Stimulated activated CD4-positive, alpha-beta T cell treated with anti-CD3 and anti-CD28 coated beads, TNF-alpha, amount 100 ng/mL, for 48 hours (primary cell): Measurements from ENCODE around the gene BEST1.
"Not testable (repeated sequence)": the region's sequence is repeated elsewhere in the genome, so short reads cannot be mapped to it uniquely, and the experiment has no call there.

Source experiments
- DNase-seq, 3 donors: peaks; one replicate each; pipeline ENCODE4 v3.0.0-alpha.2; 2020; ENCODE audit warnings: low read depth in 3 of 3

The BEST1 gene

GRCh38 chr11:61978703-61979661 lies 28.8 kb downstream of the BEST1 start:
- no peak for DNase-seq

GRCh38 chr11:61980783-61981541 lies 30.8 kb downstream of the BEST1 start:
- DNase-seq = no peak

- DNase-seq = no peak
Observed at GRCh38 chr11:61983419-61983818, 33.3 kb downstream of the BEST1 start.

- no peak for DNase-seq
Observed at GRCh38 chr11:61985869-61986268, 35.7 kb downstream of the BEST1 start.

GRCh38 chr11:61994981-61995380 lies 44.8 kb downstream of the BEST1 start:
- no peak for DNase-seq

GRCh38 chr11:61996933-61997332 lies 46.8 kb downstream of the BEST1 start:
- no peak for DNase-seq

- no peak for DNase-seq
Observed at GRCh38 chr11:61999141-61999975, 49.2 kb downstream of the BEST1 start.

- DNase-seq = no peak
Observed at GRCh38 chr11:62000539-62001446, 50.6 kb downstream of the BEST1 start.

- no peak for DNase-seq
Observed at GRCh38 chr11:62001450-62002191, 51.5 kb downstream of the BEST1 start.

GRCh38 chr11:62002283-62002682 lies 52.1 kb downstream of the BEST1 start:
- not testable (repeated sequence) for DNase-seq

GRCh38 chr11:62004473-62004872 lies 54.3 kb downstream of the BEST1 start:
- DNase-seq = no peak

GRCh38 chr11:62008193-62008592 lies 58.0 kb downstream of the BEST1 start:
- no peak for DNase-seq

GRCh38 chr11:62010935-62011528 lies 60.9 kb downstream of the BEST1 start:
- DNase-seq = no peak

- no peak for DNase-seq
Observed at GRCh38 chr11:62011881-62012280, 61.7 kb downstream of the BEST1 start.

GRCh38 chr11:62012451-62012831 lies 62.3 kb downstream of the BEST1 start:
- DNase-seq = no peak

GRCh38 chr11:62012832-62013461 lies 62.8 kb downstream of the BEST1 start:
- no peak for DNase-seq
